OCI-M2 (cell line): Measurements from ENCODE around the gene GGA2.
"Not testable (repeated sequence)": the region's sequence is repeated elsewhere in the genome, so short reads cannot be mapped to it uniquely, and the experiment has no call there.

Experiments used
- DNase-seq: peaks from one replicate; lab custom pipeline; 2025; ENCODE audit not compliant: unreplicated experiment; lab: John Stamatoyannopoulos, UW

The GGA2 gene

DNA sequence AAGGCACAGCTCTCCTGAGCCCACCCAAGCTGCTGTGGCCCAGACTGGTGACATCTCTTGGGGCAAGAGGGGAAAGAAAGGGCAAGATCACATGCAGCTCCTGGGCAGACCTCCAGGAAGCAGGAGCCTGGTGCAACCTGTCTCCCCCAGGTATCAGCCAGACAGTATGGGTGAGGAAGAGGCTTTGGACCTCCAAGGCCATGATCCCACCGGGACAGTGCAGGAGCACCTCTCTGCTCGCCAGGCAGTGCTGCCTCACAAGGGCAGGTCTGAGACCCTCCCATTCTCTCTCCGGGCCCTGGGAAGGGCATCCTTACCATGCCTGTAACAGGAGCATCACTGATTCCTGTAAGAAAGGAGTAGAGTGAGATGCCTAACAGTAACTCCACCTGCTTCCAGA, 31.7 kb downstream of the GGA2 start:
- DNase-seq, result no peak

DNA sequence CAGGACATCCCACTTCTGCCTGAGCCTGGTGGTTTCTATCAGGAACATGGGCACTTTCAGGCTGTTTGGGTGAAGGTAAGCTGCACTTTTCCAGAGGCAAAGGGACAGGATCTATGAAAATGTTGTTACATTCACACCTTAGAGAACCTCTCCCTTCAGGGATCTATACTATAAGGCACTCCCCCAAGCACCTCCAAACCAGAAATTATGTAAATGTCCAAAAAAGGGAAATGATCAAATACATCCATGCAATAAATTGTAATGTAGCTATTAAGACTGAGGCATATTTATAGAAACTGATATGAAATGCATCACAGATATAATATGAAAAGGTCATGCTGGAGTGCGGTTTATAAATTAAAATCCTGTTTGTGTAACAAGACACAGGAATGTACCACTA, 34.0 kb downstream of the GGA2 start:
- DNase-seq, result no peak

GRCh38 chr16:23469814-23470213, 40.5 kb downstream of the GGA2 start:
- no peak for DNase-seq

DNA sequence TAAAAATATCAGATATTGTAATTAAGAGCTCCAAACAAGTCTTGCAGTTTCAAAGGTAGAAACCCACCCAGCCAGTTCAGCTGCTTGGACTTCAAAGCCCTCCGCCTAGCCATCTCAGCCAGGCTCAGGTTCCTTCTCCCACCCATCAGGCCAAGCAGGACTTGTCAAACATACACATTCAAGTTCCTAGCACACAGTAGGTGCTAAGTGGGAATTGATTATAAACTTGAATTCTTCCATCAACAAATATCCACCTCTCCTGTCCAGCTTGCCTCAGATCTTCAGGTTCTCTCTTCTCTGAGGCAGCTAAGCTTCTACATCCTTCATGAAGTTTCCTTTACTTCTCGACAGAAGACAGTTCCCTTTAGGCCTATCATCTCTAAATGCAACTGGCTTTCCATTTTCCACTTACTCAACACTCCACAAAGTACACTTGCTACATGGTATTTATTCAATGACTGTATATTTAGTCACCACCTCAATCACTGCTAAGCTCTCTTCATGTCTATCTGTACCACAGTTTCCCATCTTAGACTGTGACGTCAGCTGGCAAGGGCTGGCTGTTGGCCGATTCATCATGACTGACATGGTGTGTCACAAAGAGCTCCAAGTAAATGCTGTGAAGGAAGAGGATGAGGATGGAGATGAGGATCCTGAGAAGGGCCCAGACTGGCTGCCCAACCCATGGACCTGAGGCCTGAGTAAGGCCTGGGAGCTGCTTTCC, 44.0 kb downstream of the GGA2 start:
- DNase-seq, result no peak

GRCh38 chr16:23465179-23465578, 45.1 kb downstream of the GGA2 start:
- DNase-seq, result no peak

- no peak for DNase-seq
Measured at GRCh38 chr16:23464196-23464595, 46.1 kb downstream of the GGA2 start.

DNA sequence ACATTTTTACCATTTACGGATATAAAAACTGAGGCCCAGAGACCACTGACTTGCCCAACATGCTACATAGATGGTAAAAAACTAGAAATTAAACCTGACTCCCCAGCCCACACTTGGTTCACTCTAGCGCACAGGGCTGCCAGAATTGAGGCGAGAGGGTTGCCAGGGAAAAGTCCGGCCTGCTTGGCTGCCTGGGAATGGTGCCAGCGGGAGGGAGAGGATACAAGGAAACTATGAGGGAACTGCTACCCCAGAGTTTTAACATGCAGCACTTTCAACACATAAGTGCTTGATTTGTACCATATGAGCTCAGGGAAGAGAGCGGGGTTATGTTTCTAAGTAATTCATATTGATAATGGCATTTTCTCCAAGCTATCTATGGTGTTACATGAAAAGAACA, 47.3 kb downstream of the GGA2 start:
- not testable (repeated sequence) for DNase-seq

DNA sequence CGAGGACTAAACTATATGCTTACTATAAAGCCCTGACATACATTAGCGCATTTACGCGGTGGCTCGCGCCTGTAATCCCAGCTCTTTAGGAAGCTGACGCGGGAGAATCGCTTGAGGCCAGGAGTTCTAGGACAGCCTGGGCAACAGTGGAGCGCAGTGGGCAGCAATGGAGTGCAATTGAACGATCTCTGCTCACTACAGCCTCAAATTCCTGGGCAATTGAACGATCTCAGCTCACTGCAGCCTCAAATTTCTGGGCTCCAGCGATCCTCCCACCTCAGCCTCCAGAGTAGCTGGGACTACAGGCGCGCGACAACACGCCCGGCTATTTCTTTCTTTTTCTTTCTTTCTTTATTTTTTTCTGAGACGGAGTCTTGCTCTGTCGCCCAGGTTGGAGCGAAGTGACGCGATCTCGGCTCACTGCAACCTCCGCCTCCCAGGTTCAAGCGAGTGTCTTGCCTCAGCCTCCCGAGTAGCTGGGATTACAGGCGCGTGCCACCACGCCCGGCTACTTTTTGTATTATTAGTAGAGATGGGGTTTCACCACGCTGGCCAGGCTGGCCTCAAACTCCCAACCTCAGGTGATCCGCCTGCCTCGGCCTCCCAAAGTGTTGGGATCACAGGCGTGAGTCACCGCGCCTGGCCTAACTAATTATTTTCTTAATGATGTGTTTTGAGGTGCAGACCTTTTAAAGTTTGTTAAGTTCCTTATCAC, 56.8 kb downstream of the GGA2 start:
- DNase-seq, result no peak

DNA sequence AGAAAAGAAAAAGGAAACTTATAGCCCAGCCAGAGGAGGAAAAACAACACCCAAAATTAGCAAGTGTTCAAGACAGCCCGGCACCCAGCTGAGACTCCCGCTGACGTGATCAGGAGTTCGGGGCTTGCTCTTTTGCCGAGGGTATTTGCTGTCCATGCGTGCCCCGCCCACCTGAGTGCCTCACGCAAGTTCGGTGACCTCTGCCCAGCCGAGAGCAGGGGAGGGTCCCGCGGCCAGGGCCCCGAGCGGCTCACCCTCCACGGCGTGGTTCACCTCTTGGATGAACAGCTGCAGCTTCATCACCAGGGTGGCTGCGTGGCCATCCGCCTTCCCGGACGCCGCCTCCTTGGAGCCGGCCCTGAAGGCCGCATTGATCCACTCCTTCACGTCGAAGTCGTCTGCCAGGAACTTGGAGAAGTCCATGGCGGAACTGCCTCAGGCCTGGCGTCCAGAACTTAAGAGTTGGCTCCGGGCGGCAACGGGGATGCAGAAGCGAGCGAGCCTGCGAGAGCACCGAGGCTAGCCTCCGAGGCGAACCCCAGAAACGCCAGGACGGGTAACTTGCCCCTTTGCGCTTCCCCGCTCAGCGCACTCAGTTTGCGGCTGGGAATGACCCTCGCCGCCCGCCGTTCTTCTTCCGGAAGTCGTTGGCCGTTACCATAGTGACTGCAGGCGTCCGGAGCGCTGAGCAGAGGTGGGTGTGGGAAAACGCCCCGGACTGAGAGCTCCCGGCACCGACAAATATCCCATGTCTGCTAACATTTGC, 57.5 kb downstream of the GGA2 start, which contains the start of gene COG7:
Gene COG7, minus strand, starts transcription at position 618 of the 766 bp plus-strand sequence. Its CDS starts 195 bp downstream, at position 423.
- peak; percentile 17 for DNase-seq

DNA sequence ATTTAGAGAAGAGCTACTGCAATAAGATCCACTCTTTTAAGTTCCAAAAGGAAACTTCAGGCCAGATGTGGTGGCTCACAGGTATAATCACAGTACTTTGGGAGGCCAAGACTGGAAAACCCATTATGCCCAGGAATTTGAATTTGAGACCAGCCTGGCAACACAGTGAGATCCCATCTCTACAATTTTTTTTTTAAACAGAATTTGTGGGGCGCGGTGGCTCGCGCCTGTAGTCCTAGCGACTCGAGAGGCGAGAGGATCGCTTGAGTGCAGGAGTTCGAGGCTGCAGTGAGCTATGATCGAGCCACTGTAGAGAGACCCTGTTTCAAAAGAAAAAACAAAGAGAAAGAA, 58.1 kb downstream of the GGA2 start:
- no peak for DNase-seq

DNA sequence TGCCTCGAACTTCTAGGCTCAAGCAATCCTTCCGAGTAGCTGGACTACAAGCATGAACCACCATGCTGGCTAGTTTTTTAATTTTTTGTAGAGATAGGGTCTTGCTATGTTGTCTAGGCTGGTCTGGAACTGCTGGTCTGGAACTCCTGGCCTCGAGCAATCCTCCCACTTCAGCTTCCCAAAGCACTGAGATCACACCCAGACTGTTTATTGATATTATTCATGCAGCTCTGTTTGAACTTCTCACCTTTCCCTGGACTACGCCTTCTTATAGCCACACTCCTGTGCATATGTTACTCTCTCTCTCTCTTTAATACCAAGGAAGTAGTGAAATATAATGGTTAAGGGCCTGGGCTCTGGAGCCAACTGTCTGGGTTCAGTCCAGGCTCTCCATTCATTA, 61.9 kb downstream of the GGA2 start:
- DNase-seq, result no peak

DNA sequence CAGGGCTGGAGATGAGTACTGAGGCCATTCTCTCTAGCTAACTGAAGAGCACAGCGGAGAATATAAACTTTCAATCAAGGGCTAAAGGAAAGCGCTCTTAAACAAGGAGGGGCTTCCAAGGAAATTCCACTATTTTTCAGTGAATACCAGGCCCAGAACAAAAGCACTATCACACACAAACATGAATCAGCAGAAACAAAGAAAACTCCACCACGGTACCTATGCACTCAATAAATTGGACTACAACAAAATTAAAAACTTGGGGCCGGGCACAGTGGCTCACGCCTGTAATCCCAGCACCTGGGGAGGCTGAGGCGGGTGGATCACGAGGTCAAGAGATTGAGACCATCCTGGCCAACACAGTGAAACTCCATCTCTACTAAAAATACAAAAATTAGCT, 72.8 kb downstream of the GGA2 start:
- DNase-seq, result not testable (repeated sequence)

DNA sequence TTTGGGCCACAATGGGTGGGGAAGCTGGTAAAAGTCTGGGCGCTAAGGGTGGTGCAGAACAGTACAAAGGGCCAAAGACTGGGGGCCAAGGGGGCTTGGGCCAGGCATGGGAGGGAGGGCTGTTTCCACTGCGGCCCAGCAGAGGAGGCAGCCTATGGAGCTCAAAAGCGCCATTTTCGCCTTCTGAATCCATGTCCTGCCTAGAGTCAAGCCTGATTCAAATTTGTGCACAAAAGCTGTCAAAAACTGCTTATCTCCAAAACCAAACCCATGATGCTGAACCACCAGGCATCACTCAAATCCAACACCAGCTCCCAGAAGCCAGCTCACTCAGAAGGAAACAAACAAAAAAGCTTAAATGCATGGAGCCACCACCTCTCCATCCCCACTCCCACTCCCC, 73.3 kb downstream of the GGA2 start:
- DNase-seq, result no peak

DNA sequence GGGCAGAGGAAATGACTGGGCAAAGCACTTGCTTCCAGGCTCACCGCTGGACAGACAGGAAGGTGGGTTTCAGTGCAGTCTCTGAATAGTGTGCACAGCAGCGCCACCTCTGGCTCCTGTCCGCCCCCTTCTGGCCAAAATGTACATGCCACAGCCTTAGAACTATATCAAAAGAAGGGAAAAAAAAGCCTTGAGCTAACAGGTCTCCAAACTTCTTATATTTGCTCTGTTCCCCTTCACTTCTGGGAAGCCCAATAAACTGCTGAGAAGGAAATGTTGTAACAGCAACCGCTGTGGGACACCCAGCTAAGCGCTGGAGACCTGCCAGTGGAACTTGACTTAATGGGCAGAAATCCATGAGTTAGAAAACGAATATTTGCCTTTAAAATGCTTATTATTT, 74.8 kb downstream of the GGA2 start:
- DNase-seq, result no peak

GRCh38 chr16:23434380-23434779, 75.9 kb downstream of the GGA2 start:
- DNase-seq, result peak; percentile 30

GRCh38 chr16:23433261-23433920, 76.9 kb downstream of the GGA2 start:
- no peak for DNase-seq

- DNase-seq, result no peak
Measured at GRCh38 chr16:23432176-23433128, 77.8 kb downstream of the GGA2 start.

GRCh38 chr16:23428351-23428750, 81.9 kb downstream of the GGA2 start:
- DNase-seq, result no peak

DNA sequence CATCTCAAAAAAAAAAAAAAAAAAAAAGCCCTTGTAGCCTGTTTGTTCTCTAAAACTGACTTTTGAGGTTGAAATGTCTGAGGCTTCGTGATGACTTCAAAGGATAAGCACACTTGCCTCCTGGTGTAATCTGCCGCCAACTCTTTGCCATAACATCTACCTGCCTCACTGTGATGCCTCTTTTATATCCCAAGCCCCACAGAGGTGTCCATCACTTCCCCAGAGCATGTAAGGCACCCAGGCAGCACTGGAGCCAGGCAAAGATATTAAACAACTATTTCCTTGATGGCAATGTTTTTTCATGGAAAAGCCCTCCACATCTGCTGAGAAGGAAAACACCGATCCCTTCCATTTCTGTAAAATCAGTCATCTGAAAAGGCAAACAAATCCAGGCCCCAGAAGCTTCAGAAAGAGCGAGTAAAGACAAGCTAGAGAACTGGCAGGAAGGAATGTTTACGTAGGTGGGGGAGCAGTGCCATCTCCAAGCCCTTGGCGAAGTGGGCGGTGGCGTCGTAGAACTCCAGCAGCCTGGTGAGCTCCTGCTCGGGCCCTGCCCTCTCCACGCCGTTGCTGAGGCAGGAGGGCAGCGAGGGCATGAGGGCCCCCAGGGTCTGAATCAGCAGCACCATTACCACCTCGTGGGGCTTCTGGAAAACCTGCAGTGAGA, 85.9 kb downstream of the GGA2 start:
- no peak for DNase-seq
